ENCODE measurements around the gene JCAD. TPM values are rescaled to one million over a fixed set of nuclear protein-coding genes. Genes with fewer than 3 reads are reported as not detected.
"Not testable (repeated sequence)": the region's sequence is repeated elsewhere in the genome, so short reads cannot be mapped to it uniquely, and the experiment has no call there.

The JCAD gene
- 46.2 and 60.5 TPM in 2 replicates for total RNA-seq

GRCh38 chr10:30059209-30060107 lies at the start of gene JCAD:
TSS of gene JCAD (minus strand) at chr10:30059586. CDS start at chr10:30047812, 11,774 bp downstream.
- peak; percentile 62 to 69 for DNase-seq (ENCODE audit: low read depth in 2 of 2)

- DNase-seq (ENCODE audit: low read depth in 2 of 2): no peak
These were observed 47.6 kb upstream of the JCAD start for GRCh38 chr10:30106987-30107386.

- DNase-seq (ENCODE audit: low read depth in 2 of 2): peak; percentile 37 to 72
These were observed 44.4 kb upstream of the JCAD start for GRCh38 chr10:30103595-30104320.

GRCh38 chr10:30099706-30100105 lies 40.3 kb upstream of the JCAD start:
- not testable (repeated sequence) for DNase-seq (ENCODE audit: low read depth in 2 of 2)

- no peak for DNase-seq (ENCODE audit: low read depth in 2 of 2)
These were observed 39.7 kb upstream of the JCAD start for GRCh38 chr10:30099101-30099500.

GRCh38 chr10:30098629-30099028 lies 39.2 kb upstream of the JCAD start:
- DNase-seq (ENCODE audit: low read depth in 2 of 2): peak in 1 of 2 donors; percentile 83

- DNase-seq (ENCODE audit: low read depth in 2 of 2): no peak
These were observed 37.2 kb upstream of the JCAD start for GRCh38 chr10:30096564-30096963.

GRCh38 chr10:30095631-30096422 lies 36.4 kb upstream of the JCAD start:
- no peak for DNase-seq (ENCODE audit: low read depth in 2 of 2)

- DNase-seq (ENCODE audit: low read depth in 2 of 2): no peak
These were observed 35.2 kb upstream of the JCAD start for GRCh38 chr10:30094601-30095000.

- DNase-seq (ENCODE audit: low read depth in 2 of 2): no peak
These were observed 34.0 kb upstream of the JCAD start for GRCh38 chr10:30093303-30093950.

- DNase-seq (ENCODE audit: low read depth in 2 of 2): peak in 1 of 2 donors; percentile 30
These were observed 32.9 kb upstream of the JCAD start for GRCh38 chr10:30092151-30092790.

- DNase-seq (ENCODE audit: low read depth in 2 of 2): no peak
These were observed 31.8 kb upstream of the JCAD start for GRCh38 chr10:30091136-30091535.

GRCh38 chr10:30088178-30088577 lies 28.8 kb upstream of the JCAD start:
- DNase-seq (ENCODE audit: low read depth in 2 of 2): no peak

GRCh38 chr10:30083934-30084333 lies 24.5 kb upstream of the JCAD start:
- no peak for DNase-seq (ENCODE audit: low read depth in 2 of 2)

GRCh38 chr10:30081182-30081581 lies 21.8 kb upstream of the JCAD start:
- DNase-seq (ENCODE audit: low read depth in 2 of 2): no peak

GRCh38 chr10:30080161-30080560 lies 20.8 kb upstream of the JCAD start:
- DNase-seq (ENCODE audit: low read depth in 2 of 2): peak in 1 of 2 donors; percentile 37

GRCh38 chr10:30079408-30079807 lies 20.0 kb upstream of the JCAD start:
- DNase-seq (ENCODE audit: low read depth in 2 of 2): no peak

- DNase-seq (ENCODE audit: low read depth in 2 of 2): no peak
These were observed 16.1 kb upstream of the JCAD start for GRCh38 chr10:30075481-30075880.

- no peak for DNase-seq (ENCODE audit: low read depth in 2 of 2)
These were observed 15.5 kb upstream of the JCAD start for GRCh38 chr10:30074933-30075332.

- DNase-seq (ENCODE audit: low read depth in 2 of 2): no peak
These were observed 14.7 kb upstream of the JCAD start for GRCh38 chr10:30074090-30074489.

GRCh38 chr10:30073767-30074060 lies 14.3 kb upstream of the JCAD start:
- no peak for DNase-seq (ENCODE audit: low read depth in 2 of 2)
